HCT116 (cell line): ENCODE measurements around the gene SOCS4. TPM values are rescaled to one million over a fixed set of nuclear protein-coding genes. Genes with fewer than 3 reads are reported as not detected.

ENCODE experiments used
- ATAC-seq: fragments of 200-7000 bp; cut with Tn5 transposase; 2 replicates; pipeline ENCODE4 v1.9.1; 2020; ENCODE audit warnings: mild to moderate bottlenecking, moderate library complexity
- BruUV-seq: library from RNA; stranded (reverse); fragments of 400-500 nt; replicated peaks from 2 replicates; lab custom pipeline; 2021; lab: Mats Ljungman, UMichigan
- CTCF ChIA-PET: fragments of 300-600 bp; sonication (Branson Sonifier 250); formaldehyde crosslinking; loops from one replicate; lab custom pipeline; 2021; ENCODE audit warnings: antibody characterized with exemption; lab: Charles Lee
- POLR2A ChIA-PET: fragments of 300-600, 350-600 bp; sonication (Branson Sonifier 250); formaldehyde crosslinking; loops from one replicate; lab custom pipeline; 2021; ENCODE audit warnings: antibody characterized with exemption; lab: Charles Lee
- RAD21 ChIA-PET, 2 experiments: fragments of 300-600 bp; sonication (Branson Sonifier 250); formaldehyde crosslinking; loops; one replicate each; lab custom pipeline; 2023; ENCODE audit warnings: low total read pairs in 2 of 2; ENCODE audit not compliant: uncharacterized antibody in 2 of 2, unreplicated experiment in 2 of 2, low non-redundant PET in 1 of 2; lab: Charles Lee
- DNase-seq: peaks from one replicate; pipeline ENCODE4 v3.0.0-alpha.2; 2010; ENCODE audit warnings: low read depth, low spot score
- H2AFZ ChIP-seq: fragments of 200-600 bp; shearing (Covaris generic), sonication (generic); 2 replicates; pipeline ENCODE4 v1.6.1; 2017; ENCODE audit warnings: low read depth, mixed run types, mixed read lengths, antibody characterized with exemption, low read length; ENCODE audit not compliant: poor library complexity, severe bottlenecking
- H3K27ac ChIP-seq: 2 replicates; pipeline ENCODE4 v1.5.1; 2012; ENCODE audit warnings: low read depth, low read length
- H3K27me3 ChIP-seq: fragments of 200-600 bp; sonication (generic); 2 replicates; pipeline ENCODE4 v1.6.1; 2016; ENCODE audit warnings: mixed run types, low read length, mixed read lengths; ENCODE audit not compliant: insufficient read depth
- H3K36me3 ChIP-seq, 2 experiments: fragments of 200-500 bp in 1 of 2; fragments of 200-600 bp in 1 of 2; sonication (Bioruptor generic) in 1 of 2; sonication (generic) in 1 of 2; 2 replicates each; pipeline versions ENCODE4 v1.5.1 to v1.6.1; 2014 to 2016; ENCODE audit warnings: low read length in 2 of 2, inconsistent platforms in 1 of 2, mixed read lengths in 1 of 2, mixed run types in 1 of 2; ENCODE audit not compliant: insufficient read depth in 2 of 2, control insufficient read depth in 1 of 2
- H3K4me1 ChIP-seq, 2 experiments: fragments of 200-600 bp in 1 of 2; sonication (generic) in 1 of 2; 2 replicates each; pipeline versions ENCODE4 v1.5.1 to v1.6.1; 2012 to 2017; ENCODE audit warnings: low read length in 2 of 2, inconsistent platforms in 1 of 2, mild to moderate bottlenecking in 1 of 2, mixed read lengths in 1 of 2, mixed run types in 1 of 2, moderate library complexity in 1 of 2; ENCODE audit not compliant: insufficient read depth in 2 of 2, control insufficient read depth in 1 of 2
- H3K4me2 ChIP-seq: fragments of 200-600 bp; sonication (generic); 2 replicates; pipeline ENCODE4 v1.6.1; 2017; ENCODE audit warnings: mixed run types, low read length, mixed read lengths
- H3K4me3 ChIP-seq, 2 experiments: fragments of 200-600 bp in 1 of 2; sonication (generic) in 1 of 2; replicated peaks in 1 of 2; 2 replicates each; pipeline ENCODE4 v1.5.1; 2011 to 2016; ENCODE audit warnings: low read length in 2 of 2, control low read depth in 1 of 2, low read depth in 1 of 2, mild to moderate bottlenecking in 1 of 2, mixed read lengths in 1 of 2, mixed run types in 1 of 2
- H3K79me2 ChIP-seq: fragments of 200-600 bp; sonication (generic); 2 replicates; pipeline ENCODE4 v1.6.1; 2017; ENCODE audit warnings: mild to moderate bottlenecking, mixed run types, low read length, moderate library complexity, mixed read lengths; ENCODE audit not compliant: insufficient read depth
- H3K9ac ChIP-seq: fragments of 200-600 bp; sonication (generic); 2 replicates; pipeline ENCODE4 v1.6.1; 2016; ENCODE audit warnings: low read length, mixed read lengths
- H3K9me2 ChIP-seq: fragments of 200-600 bp; sonication (generic), shearing (Covaris generic); 2 replicates; pipeline ENCODE4 v1.6.1; 2017; ENCODE audit warnings: mixed run types, mild to moderate bottlenecking, moderate library complexity; ENCODE audit not compliant: insufficient read depth
- H3K9me3 ChIP-seq, 2 experiments: fragments of 200-500 bp in 1 of 2; fragments of 200-600 bp in 1 of 2; sonication (Bioruptor generic) in 1 of 2; sonication (generic) in 1 of 2; 2 replicates each; pipeline ENCODE4 v1.6.1; 2014 to 2017; ENCODE audit warnings: low read length in 2 of 2, mixed read lengths in 2 of 2, inconsistent platforms in 1 of 2, low read depth in 1 of 2, mild to moderate bottlenecking in 1 of 2, mixed run types in 1 of 2, moderate library complexity in 1 of 2; ENCODE audit not compliant: control insufficient read depth in 1 of 2, insufficient read depth in 1 of 2
- H4K20me1 ChIP-seq: fragments of 200-600 bp; sonication (generic), shearing (Covaris generic); 2 replicates; pipeline ENCODE4 v1.6.1; 2017; ENCODE audit warnings: mixed run types, mild to moderate bottlenecking, moderate library complexity; ENCODE audit not compliant: insufficient read depth
- ELF1 ChIP-seq: IDR thresholded peaks from 2 replicates; pipeline ENCODE4 v1.6.1; 2012; ENCODE audit warnings: low read depth, borderline replicate concordance
- EZH2 ChIP-seq: fragments of 200-600 bp; sonication (generic); IDR thresholded peaks from 2 replicates; pipeline ENCODE4 v1.6.1; 2017; ENCODE audit warnings: antibody characterized with exemption, mixed run types
- EZH2phosphoT487 ChIP-seq: fragments of 200-600 bp; IDR thresholded peaks from 2 replicates; pipeline ENCODE4 v1.6.1; 2018; ENCODE audit warnings: antibody characterized with exemption, borderline replicate concordance
- JUND ChIP-seq: IDR thresholded peaks from 2 replicates; pipeline ENCODE4 v1.6.1; 2012
- POLR2AphosphoS5 ChIP-seq: IDR thresholded peaks from 2 replicates; pipeline ENCODE4 v1.6.1; 2011; ENCODE audit warnings: mild to moderate bottlenecking, low read depth, low read length, moderate library complexity
- RAD21 ChIP-seq: IDR thresholded peaks from 2 replicates; pipeline ENCODE4 v1.6.1; 2012; ENCODE audit warnings: low read depth, mild to moderate bottlenecking
- SRF ChIP-seq: IDR thresholded peaks from 2 replicates; pipeline ENCODE4 v1.6.1; 2012; ENCODE audit warnings: low read depth
- TCF7L2 ChIP-seq: IDR thresholded peaks from 2 replicates; pipeline ENCODE4 v1.7.0; 2011; ENCODE audit warnings: borderline replicate concordance, inconsistent platforms; ENCODE audit not compliant: insufficient read depth, insufficient read length; ENCODE audit errors: extremely low read depth
- ZFX ChIP-seq: fragments of 450-650 bp; IDR thresholded peaks from 2 replicates; pipeline ENCODE4 v1.6.1; 2017
- ZNF274 ChIP-seq: fragments of 200-500 bp; sonication (Bioruptor generic); IDR thresholded peaks from 2 replicates; pipeline ENCODE4 v1.6.1; 2014; ENCODE audit warnings: mild to moderate bottlenecking, low read depth, low read length, inconsistent platforms
- intact Hi-C: fragments of 100-400 bp; cut with micrococcal nuclease; formaldehyde crosslinking; loops from 2 replicates; pipeline ENCODE4 v1.10.0; 2022
- total RNA-seq: library from RNA; stranded (reverse); gene quantifications from one replicate; pipeline ENCODE4 v1.2.1, GENCODE V29; 2021; ENCODE audit not compliant: unreplicated experiment
- TF ChIP-seq, protein P1 (sequence below): IDR thresholded peaks from 2 replicates; pipeline ENCODE4 v1.6.1; 2011; ENCODE audit warnings: mild to moderate bottlenecking, low read length, moderate library complexity; ENCODE audit not compliant: insufficient replicate concordance; ENCODE audit errors: extremely low read depth

SOCS4 gene
- total RNA-seq, 1 experiment from 2014 or later, result 23.7 TPM

DNA sequence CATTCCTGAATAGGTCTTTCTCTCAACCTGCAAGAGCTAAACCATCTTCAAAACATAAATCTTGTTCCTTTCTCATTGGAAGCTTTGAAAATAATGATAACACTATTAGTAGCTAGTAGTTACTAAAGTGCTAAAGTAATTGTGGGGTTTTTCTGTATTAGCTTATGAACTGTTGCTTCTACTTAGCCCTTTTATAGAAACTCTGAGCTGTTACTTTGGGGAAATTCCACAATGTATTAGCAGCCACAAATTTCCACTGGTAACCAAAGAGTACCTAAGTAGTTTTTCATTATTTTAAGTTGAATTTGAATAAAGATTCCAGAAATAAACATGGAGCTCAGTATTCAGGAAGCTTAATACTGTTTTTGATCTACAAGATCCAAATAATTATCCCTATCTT is 18.1 kb downstream of the SOCS4 start:
- POLR2A ChIA-PET, result interaction anchor here (0.9 kb wide), 1 partner anchor 26 kb away, joined by 3 read pairs; no protein-coding TSS in a partner anchor
- no peaks in the 10 kb centered on the region for H3K27me3 ChIP-seq
- DNase-seq, result no peak
- BruUV-seq, result no TSS peak
- H3K79me2 ChIP-seq, result peaks cover 18% of the 10 kb centered on the region
- CTCF ChIA-PET, result no interaction called here
- intact Hi-C loops, result no loop called here
- no peak overlapping the region for H3K9ac ChIP-seq
- peaks cover 14% of the 10 kb centered on the region in 2 experiments; a peak in 3 of 4 replicates for H3K36me3 ChIP-seq
- no peak overlapping the region for H2AFZ ChIP-seq
- TF ChIP-seq EZH2phosphoT487, result no peak
- TF ChIP-seq, protein P1, sequence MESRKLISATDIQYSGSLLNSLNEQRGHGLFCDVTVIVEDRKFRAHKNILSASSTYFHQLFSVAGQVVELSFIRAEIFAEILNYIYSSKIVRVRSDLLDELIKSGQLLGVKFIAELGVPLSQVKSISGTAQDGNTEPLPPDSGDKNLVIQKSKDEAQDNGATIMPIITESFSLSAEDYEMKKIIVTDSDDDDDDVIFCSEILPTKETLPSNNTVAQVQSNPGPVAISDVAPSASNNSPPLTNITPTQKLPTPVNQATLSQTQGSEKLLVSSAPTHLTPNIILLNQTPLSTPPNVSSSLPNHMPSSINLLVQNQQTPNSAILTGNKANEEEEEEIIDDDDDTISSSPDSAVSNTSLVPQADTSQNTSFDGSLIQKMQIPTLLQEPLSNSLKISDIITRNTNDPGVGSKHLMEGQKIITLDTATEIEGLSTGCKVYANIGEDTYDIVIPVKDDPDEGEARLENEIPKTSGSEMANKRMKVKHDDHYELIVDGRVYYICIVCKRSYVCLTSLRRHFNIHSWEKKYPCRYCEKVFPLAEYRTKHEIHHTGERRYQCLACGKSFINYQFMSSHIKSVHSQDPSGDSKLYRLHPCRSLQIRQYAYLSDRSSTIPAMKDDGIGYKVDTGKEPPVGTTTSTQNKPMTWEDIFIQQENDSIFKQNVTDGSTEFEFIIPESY, result no peak
- TF ChIP-seq ELF1, result no peak
- TF ChIP-seq ZNF274, result no peak
- TF ChIP-seq JUND, result no peak
- no peak for TF ChIP-seq EZH2
- no peak for TF ChIP-seq POLR2AphosphoS5
- no peak for TF ChIP-seq SRF
- no peak for TF ChIP-seq TCF7L2
- no peak for TF ChIP-seq RAD21
- no peak for TF ChIP-seq ZFX
- no peak for ATAC-seq
- no peaks in the 10 kb centered on the region for H3K9me2 ChIP-seq
- H3K4me1 ChIP-seq, result no peaks in the 10 kb centered on the region
- H3K4me2 ChIP-seq, result no peak overlapping the region
- no peaks in the 10 kb centered on the region for H3K9me3 ChIP-seq
- no peak overlapping the region for H3K4me3 ChIP-seq
- RAD21 ChIA-PET, result no interaction called here
- no peaks in the 10 kb centered on the region for H4K20me1 ChIP-seq
- H3K27ac ChIP-seq, result no peak overlapping the region
